Sigmoid colon (tissue), 4 donors: ENCODE data around the gene OSTC.

Experiments
- EP300 ChIP-seq, 4 donors: sonication (generic); formaldehyde crosslinking; IDR thresholded peaks; one replicate each; pipeline ENCODE4 v1.6.1; 2017; ENCODE audit warnings: antibody characterized with exemption in 4 of 4
- TF ChIP-seq, protein P1 (sequence below), 4 experiments: fragments of 450-650 bp in 3 of 4; fragments of 200-600 bp in 1 of 4; IDR thresholded peaks; one replicate each; pipeline ENCODE4 v1.5.1; 2016 to 2019; ENCODE audit warnings: antibody characterized with exemption in 4 of 4, mild to moderate bottlenecking in 3 of 4, moderate library complexity in 2 of 4

DNA sequence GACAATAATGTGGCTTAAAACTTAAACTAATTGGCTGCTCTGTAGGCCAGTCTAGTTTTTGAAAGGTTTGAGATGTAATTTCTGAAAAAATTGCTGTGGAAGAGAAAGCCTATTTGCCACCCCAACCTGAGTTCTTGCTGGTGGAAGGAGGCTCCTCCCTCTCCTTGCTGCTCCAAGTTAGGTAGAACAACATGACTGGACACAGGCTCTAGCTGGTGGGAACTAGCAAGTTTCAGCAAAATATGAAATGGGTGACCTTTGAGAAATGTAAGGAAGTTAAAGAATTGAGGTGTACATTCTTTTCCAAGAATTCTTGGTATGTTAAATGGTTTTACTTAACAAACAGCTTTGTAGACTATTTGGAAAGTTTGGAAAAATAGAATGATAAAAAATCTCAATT, 22.0 kb upstream of the OSTC start:
- no peak for TF ChIP-seq EP300 (IDR thresholded peaks at IDR 0.05)
- TF ChIP-seq, protein P1, sequence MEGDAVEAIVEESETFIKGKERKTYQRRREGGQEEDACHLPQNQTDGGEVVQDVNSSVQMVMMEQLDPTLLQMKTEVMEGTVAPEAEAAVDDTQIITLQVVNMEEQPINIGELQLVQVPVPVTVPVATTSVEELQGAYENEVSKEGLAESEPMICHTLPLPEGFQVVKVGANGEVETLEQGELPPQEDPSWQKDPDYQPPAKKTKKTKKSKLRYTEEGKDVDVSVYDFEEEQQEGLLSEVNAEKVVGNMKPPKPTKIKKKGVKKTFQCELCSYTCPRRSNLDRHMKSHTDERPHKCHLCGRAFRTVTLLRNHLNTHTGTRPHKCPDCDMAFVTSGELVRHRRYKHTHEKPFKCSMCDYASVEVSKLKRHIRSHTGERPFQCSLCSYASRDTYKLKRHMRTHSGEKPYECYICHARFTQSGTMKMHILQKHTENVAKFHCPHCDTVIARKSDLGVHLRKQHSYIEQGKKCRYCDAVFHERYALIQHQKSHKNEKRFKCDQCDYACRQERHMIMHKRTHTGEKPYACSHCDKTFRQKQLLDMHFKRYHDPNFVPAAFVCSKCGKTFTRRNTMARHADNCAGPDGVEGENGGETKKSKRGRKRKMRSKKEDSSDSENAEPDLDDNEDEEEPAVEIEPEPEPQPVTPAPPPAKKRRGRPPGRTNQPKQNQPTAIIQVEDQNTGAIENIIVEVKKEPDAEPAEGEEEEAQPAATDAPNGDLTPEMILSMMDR (IDR thresholded peaks at IDR 0.05), result no peak
